H1 (cell line): Measurements from ENCODE around the gene OR51Q1. TPM values are rescaled to one million over a fixed set of nuclear protein-coding genes. Genes with fewer than 3 reads are reported as not detected.

Experiments used
- SP2 ChIP-seq: IDR thresholded peaks from 2 replicates; pipeline ENCODE4 v1.6.1; 2012; ENCODE audit warnings: mild to moderate bottlenecking, low read length, inconsistent platforms
- polyA plus RNA-seq, 7 experiments: library from polyadenylated mRNA; depleted of rRNA in 3 of 7; stranded (reverse) in 5 of 7; unstranded in 2 of 7; fragments of >200 nt in 5 of 7; fragments of 200-250 nt in 2 of 7; gene quantifications; 1 replicate in 5 of 7; 2 replicates in 1 of 7; 4 replicates in 1 of 7; pipeline versions ENCODE4 v1.2.1 to v1.2.3, GENCODE V29; 2011 to 2013; ENCODE audit warnings: missing spikeins in 2 of 7, mixed read lengths in 2 of 7
- total RNA-seq: library from RNA; stranded (reverse); fragmentation: NEBNext Ultra II Directional; extraction: Animal tissue kit (Norgen Biotek cat#: 25700); gene quantifications from 2 replicates; pipeline ENCODE4 v1.2.1, GENCODE V29; 2021

OR51Q1 gene
- total and polyA plus RNA-seq, 2 of the 8 experiments (the other 6 are each of a cell fraction or from before 2014, with no cell fraction given), result 0.08 TPM; not detected in 1

DNA sequence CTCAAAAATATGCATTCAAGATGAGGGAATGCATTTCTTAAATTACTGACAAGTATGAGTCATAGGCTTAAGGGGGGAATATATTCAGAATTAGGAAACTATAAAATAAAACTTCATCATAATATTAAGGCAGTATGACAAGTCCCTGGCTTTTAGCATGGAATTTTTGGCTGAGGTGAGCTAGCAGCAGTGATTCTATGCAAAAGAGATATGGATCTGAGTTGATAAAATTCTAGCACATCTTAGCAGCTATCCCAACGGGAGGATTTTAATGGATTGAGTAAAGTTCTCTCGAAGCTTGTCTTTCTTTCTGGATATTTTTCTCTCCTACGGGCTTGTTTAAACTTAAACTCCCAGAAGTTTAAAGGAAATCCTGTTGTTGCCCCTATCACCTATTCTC is 1.2 kb downstream of the OR51Q1 start (continued):
- TF ChIP-seq SP2, result no peak
